A549 (cell line): ENCODE results near the gene ADARB2. TPM values are rescaled to one million over a fixed set of nuclear protein-coding genes. Genes with fewer than 3 reads are reported as not detected.

Experiments
- ATAC-seq, 2 experiments: fragments of 200-7000 bp in 1 of 2; fragments of >200 bp in 1 of 2; cut with Nextera tagmentation in 1 of 2; cut with Tn5 transposase in 1 of 2; 3 replicates each; pipeline versions ENCODE4 v1.8.0 to v1.9.1; 2018 to 2020; ENCODE audit warnings: mild to moderate bottlenecking in 1 of 2, moderate library complexity in 1 of 2
- CTCF ChIA-PET: fragments of 300-600 bp; sonication (Branson Sonifier 250); formaldehyde crosslinking; extraction: SDS; loops from one replicate; lab custom pipeline; 2021; ENCODE audit warnings: antibody characterized with exemption, inconsistent platforms; lab: Yijun Ruan, JAX
- POLR2A ChIA-PET: fragments of 350-600 bp; formaldehyde crosslinking; extraction: SDS; loops from one replicate; lab custom pipeline; 2021; ENCODE audit warnings: antibody characterized with exemption, inconsistent platforms; lab: Yijun Ruan, JAX
- DNase-seq, 2 experiments: peaks; one replicate each; pipeline versions ENCODE4 v3.0.0 to v3.0.0-alpha.2; 2011 to 2016; ENCODE audit warnings: low read depth in 1 of 2, low spot score in 1 of 2
- FAIRE-seq: peaks from 2 replicates; lab custom pipeline; 2011; peaks lifted over from hg19 to GRCh38; lab: Jason Lieb, UNC
- H3K27ac ChIP-seq, 2 experiments: fragments of >200 bp; sonication (Bioruptor Twin); formaldehyde crosslinking; 3 replicates each; pipeline ENCODE4 v1.5.1; 2016 to 2017
- H3K4me1 ChIP-seq: fragments of >200 bp; sonication (Bioruptor Twin); formaldehyde crosslinking; 3 replicates; pipeline ENCODE4 v1.6.1; 2016
- H3K4me2 ChIP-seq: fragments of >200 bp; sonication (Bioruptor Twin); formaldehyde crosslinking; 3 replicates; pipeline ENCODE4 v1.6.1; 2016
- H3K4me3 ChIP-seq: fragments of >200 bp; sonication (Bioruptor Twin); formaldehyde crosslinking; 3 replicates; pipeline ENCODE4 v1.5.1; 2016
- H3K9me3 ChIP-seq: fragments of >200 bp; sonication (Bioruptor Twin); formaldehyde crosslinking; 3 replicates; pipeline ENCODE4 v1.6.1; 2016
- BCL3 ChIP-seq: fragments of >200 bp; sonication (Bioruptor Twin); formaldehyde crosslinking; IDR thresholded peaks from 3 replicates; pipeline ENCODE4 v1.6.1; 2016
- E2F6 ChIP-seq: IDR thresholded peaks from 2 replicates; pipeline ENCODE4 v1.6.1; 2012; ENCODE audit warnings: low read depth, borderline replicate concordance
- ELK1 ChIP-seq: fragments of 150-350 bp; IDR thresholded peaks from 2 replicates; pipeline ENCODE4 v1.6.1; 2014; ENCODE audit warnings: low read depth, mild to moderate bottlenecking, low read length
- EP300 ChIP-seq, 2 experiments: fragments of >200 bp; sonication (Bioruptor Twin); formaldehyde crosslinking; IDR thresholded peaks; 2 replicates in 1 of 2; 3 replicates in 1 of 2; pipeline ENCODE4 v1.6.1; 2016 to 2017
- FOSB ChIP-seq: fragments of 250-450 bp; sonication (Bioruptor Pico); IDR thresholded peaks from 2 replicates; pipeline ENCODE4 v1.5.0; 2020; ENCODE audit warnings: mild to moderate bottlenecking, moderate library complexity
- GATA3 ChIP-seq: IDR thresholded peaks from 2 replicates; pipeline ENCODE4 v1.6.1; 2012; ENCODE audit warnings: borderline replicate concordance
- HOXA7 ChIP-seq: fragments of 250-450 bp; sonication (Bioruptor Pico); IDR thresholded peaks from 2 replicates; pipeline ENCODE4 v1.5.0; 2020; ENCODE audit warnings: mild to moderate bottlenecking, moderate library complexity
- JUN ChIP-seq, 2 experiments: fragments of >200 bp; sonication (Bioruptor Twin); formaldehyde crosslinking; IDR thresholded peaks; 2 replicates in 1 of 2; 3 replicates in 1 of 2; pipeline ENCODE4 v1.6.1; 2016 to 2017
- MAFK ChIP-seq: fragments of 450-650 bp; IDR thresholded peaks from 2 replicates; pipeline ENCODE4 v1.6.1; 2014; ENCODE audit not compliant: partially characterized antibody
- MAX ChIP-seq: IDR thresholded peaks from 2 replicates; pipeline ENCODE4 v1.6.1; 2012
- MAZ ChIP-seq: fragments of 150-350 bp; IDR thresholded peaks from 2 replicates; pipeline ENCODE4 v1.6.1; 2014; ENCODE audit warnings: antibody characterized with exemption, low read depth, low read length, borderline replicate concordance
- NPAS2 ChIP-seq: fragments of 250-450 bp; sonication (Bioruptor Pico); IDR thresholded peaks from 2 replicates; pipeline ENCODE4 v1.8.0; 2022; ENCODE audit warnings: mild to moderate bottlenecking, moderate library complexity, borderline replicate concordance
- PBX3 ChIP-seq: IDR thresholded peaks from 2 replicates; pipeline ENCODE4 v1.6.1; 2012
- PHF8 ChIP-seq: fragments of 200-600 bp; sonication (generic); IDR thresholded peaks from 2 replicates; pipeline ENCODE4 v1.6.1; 2016; ENCODE audit warnings: low read depth, mild to moderate bottlenecking, antibody characterized with exemption, moderate library complexity, borderline replicate concordance
- POLR2A ChIP-seq: IDR thresholded peaks from 2 replicates; pipeline ENCODE4 v1.6.1; 2012; ENCODE audit warnings: mild to moderate bottlenecking, low read length
- POLR2AphosphoS2 ChIP-seq: conservative IDR thresholded peaks from 2 replicates; pipeline ENCODE4 v1.6.1; 2012; ENCODE audit warnings: low read length, improper control_type of control experiment, inconsistent platforms
- RARB ChIP-seq: fragments of 250-450 bp; sonication (Bioruptor Pico); IDR thresholded peaks from 2 replicates; pipeline ENCODE4 v1.8.0; 2021; ENCODE audit warnings: mild to moderate bottlenecking, moderate library complexity
- REST ChIP-seq: fragments of 200-600 bp; sonication (generic); IDR thresholded peaks from 2 replicates; pipeline ENCODE4 v1.6.1; 2016; ENCODE audit warnings: antibody characterized with exemption, mild to moderate bottlenecking, moderate library complexity
- ZC3H11A ChIP-seq: fragments of 450-650 bp; IDR thresholded peaks from 2 replicates; pipeline ENCODE4 v1.6.1; 2014; ENCODE audit warnings: antibody characterized with exemption, mild to moderate bottlenecking
- ZFP36 ChIP-seq: fragments of 450-650 bp; IDR thresholded peaks from 2 replicates; pipeline ENCODE4 v1.6.1; 2014; ENCODE audit warnings: borderline replicate concordance; ENCODE audit not compliant: partially characterized antibody
- WGBS: methylation state at CpG from one replicate; pipeline ENCODE4 v1.1.6; 2017; ENCODE audit errors: missing lambda C conversion rate; 5-methylcytosine and 5-hydroxymethylcytosine counted together
- polyA plus RNA-seq, 4 experiments: library from polyadenylated mRNA; depleted of rRNA in 3 of 4; stranded (reverse); fragments of >200 nt; fragmentation: RNase III in 1 of 4; extraction: RNeasy Plus Mini Kit Qiagen cat#74134 plus additional on column Dnase treatment in 1 of 4; gene quantifications; 2 replicates in 3 of 4; 3 replicates in 1 of 4; pipeline ENCODE4 v1.2.3, GENCODE V29; 2011 to 2017

Gene ADARB2
- polyA plus RNA-seq, 2 of the 4 experiments (the other 2 are of a cell fraction) = not detected

GRCh38 chr10:1509011-1509530 is 228.3 kb downstream of the ADARB2 start:
- no peak for FAIRE-seq
- WGBS = 25% methylated on average over 15 of the region's 15 CpGs
- DNase-seq = no peak
- ChIA-PET POLR2A (no interaction called here), CTCF (interaction anchor here (1.1 kb wide), 1 partner anchor 42 kb away, joined by 3 read pairs; no protein-coding TSS in a partner anchor)
- Histone ChIP-seq H3K4me3 (no peak overlapping the region), H3K4me1 (no peaks in the 10 kb centered on the region), H3K27ac (no peak overlapping the region), H3K4me2 (no peak overlapping the region), H3K9me3 (no peaks in the 10 kb centered on the region)
- ATAC-seq = no peak
- TF ChIP-seq HOXA7 (no peak), PBX3 (no peak), MAX (no peak), GATA3 (no peak), FOSB (CRISPR knock-in tag) (no peak), JUN (IDR thresholded peaks at IDR 0.05) (no peak), BCL3 (no peak), MAZ (no peak), ZC3H11A (no peak), MAFK (no peak), POLR2A (no peak), POLR2AphosphoS2 (no peak), NPAS2 (CRISPR knock-in tag) (no peak), E2F6 (no peak), ZFP36 (no peak)

- ChIA-PET CTCF (interaction anchor here (1.1 kb wide), 1 partner anchor 41 kb away, joined by 3 read pairs; no protein-coding TSS in a partner anchor), POLR2A (no interaction called here)
- Histone ChIP-seq H3K4me2 (no peak overlapping the region), H3K4me1 (no peaks in the 10 kb centered on the region), H3K9me3 (no peaks in the 10 kb centered on the region), H3K27ac (no peak overlapping the region), H3K4me3 (no peak overlapping the region)
- no peak for TF ChIP-seq RARB (CRISPR knock-in tag)
- TF ChIP-seq ELK1 = no peak
- TF ChIP-seq NPAS2 (CRISPR knock-in tag) = no peak
- TF ChIP-seq EP300 (IDR thresholded peaks at IDR 0.05) = no peak
- no peak for TF ChIP-seq REST
- TF ChIP-seq PHF8 = no peak
- TF ChIP-seq ZFP36 = no peak
- ATAC-seq = no peak
- WGBS = 49% methylated on average over 13 of the region's 16 CpGs
- DNase-seq = no peak
- no peak for FAIRE-seq
Measured at GRCh38 chr10:1508096-1508495, 229.2 kb downstream of the ADARB2 start.
